Measurements from ENCODE around the gene SPRN.

Gene SPRN

GRCh38 chr10:133420028-133420427, 4.4 kb downstream of the SPRN start:
- TF ChIP-seq CTCF (IDR thresholded peaks at IDR 0.05), result no peak

- no peak for TF ChIP-seq CTCF (IDR thresholded peaks at IDR 0.05)
These were observed 5.0 kb downstream of the SPRN start for GRCh38 chr10:133419211-133419950.

GRCh38 chr10:133418289-133418993, 6.0 kb downstream of the SPRN start:
- no peak for TF ChIP-seq CTCF (IDR thresholded peaks at IDR 0.05)

GRCh38 chr10:133415752-133416151, 8.7 kb downstream of the SPRN start:
- no peak for TF ChIP-seq CTCF (IDR thresholded peaks at IDR 0.05)

- no peak for TF ChIP-seq CTCF (IDR thresholded peaks at IDR 0.05)
These were observed 12.1 kb downstream of the SPRN start for GRCh38 chr10:133412381-133412711.

GRCh38 chr10:133411523-133412380, 12.7 kb downstream of the SPRN start:
- TF ChIP-seq CTCF (IDR thresholded peaks at IDR 0.05), result no peak

- no peak for TF ChIP-seq CTCF (IDR thresholded peaks at IDR 0.05)
These were observed 18.4 kb downstream of the SPRN start for GRCh38 chr10:133405844-133406527.
